ENCODE results near the gene RPL14. TPM values are rescaled to one million over a fixed set of nuclear protein-coding genes. Genes with fewer than 3 reads are reported as not detected.

Gene RPL14
- total and polyA plus RNA-seq, 2 of the 13 experiments (the other 11 are each of a cell fraction or from before 2014, with no cell fraction given), result 502 to 1,291 TPM

GRCh38 chr3:40505599-40506462 lies 48.7 kb downstream of the RPL14 start, which contains the start of gene ZNF620 (continued):
- no peak for TF ChIP-seq GMEB2 (CRISPR knock-in tag; IDR thresholded peaks at IDR 0.05; ENCODE audit: low read depth)
- TF ChIP-seq HMGA1 (CRISPR knock-in tag; conservative IDR thresholded peaks at IDR 0.05), result no peak
- TF ChIP-seq HNRNPK (IDR thresholded peaks at IDR 0.05; ENCODE audit: low read depth, low read length, poor library complexity, severe bottlenecking), result no peak
- no peak for TF ChIP-seq IRF1 (CRISPR knock-in tag; IDR thresholded peaks at IDR 0.05; ENCODE audit: low read depth)
- 0 out of 2 replicates have a peak, but pooled peaks have one; percentile 21 for TF ChIP-seq ZSCAN31 (CRISPR knock-in tag; IDR thresholded peaks at IDR 0.05; ENCODE audit: low read depth)
- no peak for TF ChIP-seq FOXA1 (IDR thresholded peaks at IDR 0.05)
- peak; percentile 55; the same call in 1 of the 2 replicates for TF ChIP-seq FOXA1 (CRISPR knock-in tag; IDR thresholded peaks at IDR 0.05)
- peak; percentile 38; the same call in 1 of the 2 replicates for TF ChIP-seq ZNF598 (CRISPR knock-in tag; IDR thresholded peaks at IDR 0.05; ENCODE audit: borderline replicate concordance)
- TF ChIP-seq ZNF496 (CRISPR knock-in tag; IDR thresholded peaks at IDR 0.05; ENCODE audit: insufficient replicate concordance), result no peak
- no peak for TF ChIP-seq MLXIP (CRISPR knock-in tag; IDR thresholded peaks at IDR 0.05; ENCODE audit: borderline replicate concordance)
- peak; percentile 25; the same call in 1 of the 2 replicates for TF ChIP-seq NFE2L1 (CRISPR knock-in tag; IDR thresholded peaks at IDR 0.05; ENCODE audit: borderline replicate concordance)
- TF ChIP-seq ZNF850 (CRISPR knock-in tag; conservative IDR thresholded peaks at IDR 0.05), result no peak
- no peak for TF ChIP-seq ZNF672 (CRISPR knock-in tag; IDR thresholded peaks at IDR 0.05)
- no peak for TF ChIP-seq ZMAT3 (CRISPR knock-in tag; conservative IDR thresholded peaks at IDR 0.05)
- TF ChIP-seq SNRNP70 (IDR thresholded peaks at IDR 0.05; ENCODE audit: low read depth, low read length), result no peak
- TF ChIP-seq KLF6 (CRISPR knock-in tag; IDR thresholded peaks at IDR 0.05), result peak; percentile 83; the same call in 1 of the 2 replicates
- no peak; the same call in 1 of the 2 replicates for TF ChIP-seq NCOR1 (IDR thresholded peaks at IDR 0.05; ENCODE audit: borderline replicate concordance, low read length)
- no peak for TF ChIP-seq ZSCAN20 (CRISPR knock-in tag; IDR thresholded peaks at IDR 0.05; ENCODE audit: borderline replicate concordance)
- peak; percentile 94 for TF ChIP-seq ZNF501 (CRISPR knock-in tag; IDR thresholded peaks at IDR 0.05)
- no peak for TF ChIP-seq ZSCAN12 (CRISPR knock-in tag; IDR thresholded peaks at IDR 0.05)
- TF ChIP-seq IKZF1 (IDR thresholded peaks at IDR 0.05), result no peak
- no peak for TF ChIP-seq NR2F6 (IDR thresholded peaks at IDR 0.05)
- TF ChIP-seq NR2F6 (CRISPR knock-in tag; IDR thresholded peaks at IDR 0.05), result no peak; the same call in 1 of the 2 replicates
- no peak for TF ChIP-seq ZNF101 (CRISPR knock-in tag; IDR thresholded peaks at IDR 0.05; ENCODE audit: borderline replicate concordance, low read depth)
- TF ChIP-seq ZNF263 (CRISPR knock-in tag; IDR thresholded peaks at IDR 0.05), result no peak
- peak; percentile 70; the same call in 1 of the 2 replicates for TF ChIP-seq MTF2 (CRISPR knock-in tag; IDR thresholded peaks at IDR 0.05; ENCODE audit: borderline replicate concordance)
